ENCODE measurements around the gene RPS15.

RPS15 gene

GRCh38 chr19:1487576-1488281, 49.5 kb downstream of the RPS15 start:
- no peak for DNase-seq (ENCODE audit: low spot score)

GRCh38 chr19:1488282-1488601, 50.0 kb downstream of the RPS15 start:
- no peak for DNase-seq (ENCODE audit: low spot score)

DNA sequence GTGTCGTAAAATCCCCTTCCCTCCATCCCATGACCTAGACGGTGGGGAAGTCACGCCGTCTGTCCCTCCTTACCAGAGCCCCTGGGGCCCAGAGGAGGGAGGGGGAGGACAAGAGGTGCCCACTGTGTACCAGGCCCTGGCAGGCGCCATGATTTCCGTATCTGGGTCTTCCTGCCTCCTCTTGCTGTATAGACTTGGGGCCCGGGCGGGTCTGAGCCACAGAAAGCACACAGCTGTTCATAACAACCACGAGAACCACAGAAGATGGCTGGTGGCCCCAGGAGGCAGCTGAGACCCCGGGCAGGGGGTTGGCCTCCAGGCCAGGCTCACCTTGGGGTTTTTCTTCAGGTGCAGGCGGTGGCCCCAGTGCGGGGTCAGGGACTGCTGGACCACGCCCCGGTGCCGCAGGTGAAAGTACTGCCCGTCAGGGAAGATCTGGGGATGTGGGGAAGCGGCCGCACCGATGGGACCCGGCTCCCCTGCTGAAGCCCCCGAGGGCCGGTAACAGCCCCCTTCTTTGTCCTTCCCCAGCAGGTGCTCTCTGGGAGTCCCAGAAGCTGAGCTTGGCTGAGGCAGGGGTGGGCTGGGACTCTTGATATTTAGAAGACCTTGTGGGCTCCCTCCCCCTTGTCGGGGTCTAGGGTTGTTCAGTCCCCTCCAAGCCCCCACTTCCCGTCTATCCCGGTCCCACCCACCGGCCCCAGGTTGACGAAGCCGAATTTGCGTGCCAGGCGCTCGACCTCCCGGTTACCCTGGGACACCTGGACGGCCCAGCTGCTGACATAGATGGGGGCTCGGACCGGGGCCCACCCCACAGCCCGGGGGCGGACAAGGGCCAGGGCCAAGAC, 51.5 kb downstream of the RPS15 start:
- no peak for DNase-seq (ENCODE audit: low spot score)
